ENCODE results near the gene MN1. TPM values are rescaled to one million over a fixed set of nuclear protein-coding genes. Genes with fewer than 3 reads are reported as not detected.

Gene MN1
- total and polyA plus RNA-seq, 2 experiments from 2014 or later, result 1.0 to 6.8 TPM

DNA sequence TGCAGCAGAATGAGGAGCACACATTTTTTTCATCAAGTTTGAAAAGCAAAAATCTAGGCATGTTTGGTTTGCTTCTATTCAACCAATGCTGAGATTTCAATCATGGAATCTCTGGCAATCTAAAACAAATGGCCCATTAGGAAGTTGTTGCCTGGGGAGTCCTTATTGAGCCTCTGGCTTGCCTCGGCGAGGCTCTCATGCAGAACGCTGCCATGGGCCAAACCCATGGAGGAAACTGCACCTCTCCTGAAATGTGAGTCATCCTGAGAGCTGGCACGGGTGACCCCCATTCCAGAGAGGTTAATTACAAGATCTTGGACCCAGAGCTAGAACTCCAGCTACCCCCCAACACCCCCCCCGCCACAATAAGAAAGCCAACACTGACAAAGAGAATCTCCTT is 80.7 kb downstream of the MN1 start:
- H3K9me3 Mint-ChIP-seq, result peaks cover 22% of the 10 kb centered on the region
- peaks cover 99% of the 10 kb centered on the region for H3K79me2 ChIP-seq (replicated peaks; ENCODE audit: insufficient read depth)

More for the DNA sequence above, 80.7 kb downstream of the MN1 start:
- Histone ChIP-seq H3K9me2 (ENCODE audit: insufficient read depth) (no peaks in the 10 kb centered on the region), H2AFZ (no peak overlapping the region), H3K36me3 (ENCODE audit: insufficient read depth) (peaks cover 4% of the 10 kb centered on the region; the same call in 1 of the 2 replicates), H3K4me3 (no peak overlapping the region), H3K4me2 (no peak overlapping the region), H3K27me3 (ENCODE audit: insufficient read depth) (no peaks in the 10 kb centered on the region), H3F3A (replicated peaks; ENCODE audit: low read depth) (peaks cover 4% of the 10 kb centered on the region; the same call in 1 of the 2 replicates), H3K27ac (ENCODE audit: low read depth) (no peak overlapping the region), H4K20me1 (replicated peaks; ENCODE audit: insufficient read depth) (peaks cover 58% of the 10 kb centered on the region), H3K4me1 (ENCODE audit: insufficient read depth) (peaks cover 22% of the 10 kb centered on the region)
- DNase-seq (ENCODE audit: low spot score) (no peak), ATAC-seq (no peak)
- Mint-ChIP-seq H3K4me3 (no peak overlapping the region), H3K4me1 (peaks cover 27% of the 10 kb centered on the region), H3K27me3 (ENCODE audit: insufficient read depth, low read depth, poor library complexity) (peaks cover 8% of the 10 kb centered on the region), H3K27ac (no peak overlapping the region), H3K36me3 (ENCODE audit: low read depth) (peaks cover 48% of the 10 kb centered on the region)
- no peak for TF ChIP-seq STAT1 (IDR thresholded peaks at IDR 0.05; ENCODE audit: unreplicated experiment)
- TF ChIP-seq ZNF331 (CRISPR knock-in tag; IDR thresholded peaks at IDR 0.05; ENCODE audit: low read depth), result no peak
- TF ChIP-seq, protein P1, sequence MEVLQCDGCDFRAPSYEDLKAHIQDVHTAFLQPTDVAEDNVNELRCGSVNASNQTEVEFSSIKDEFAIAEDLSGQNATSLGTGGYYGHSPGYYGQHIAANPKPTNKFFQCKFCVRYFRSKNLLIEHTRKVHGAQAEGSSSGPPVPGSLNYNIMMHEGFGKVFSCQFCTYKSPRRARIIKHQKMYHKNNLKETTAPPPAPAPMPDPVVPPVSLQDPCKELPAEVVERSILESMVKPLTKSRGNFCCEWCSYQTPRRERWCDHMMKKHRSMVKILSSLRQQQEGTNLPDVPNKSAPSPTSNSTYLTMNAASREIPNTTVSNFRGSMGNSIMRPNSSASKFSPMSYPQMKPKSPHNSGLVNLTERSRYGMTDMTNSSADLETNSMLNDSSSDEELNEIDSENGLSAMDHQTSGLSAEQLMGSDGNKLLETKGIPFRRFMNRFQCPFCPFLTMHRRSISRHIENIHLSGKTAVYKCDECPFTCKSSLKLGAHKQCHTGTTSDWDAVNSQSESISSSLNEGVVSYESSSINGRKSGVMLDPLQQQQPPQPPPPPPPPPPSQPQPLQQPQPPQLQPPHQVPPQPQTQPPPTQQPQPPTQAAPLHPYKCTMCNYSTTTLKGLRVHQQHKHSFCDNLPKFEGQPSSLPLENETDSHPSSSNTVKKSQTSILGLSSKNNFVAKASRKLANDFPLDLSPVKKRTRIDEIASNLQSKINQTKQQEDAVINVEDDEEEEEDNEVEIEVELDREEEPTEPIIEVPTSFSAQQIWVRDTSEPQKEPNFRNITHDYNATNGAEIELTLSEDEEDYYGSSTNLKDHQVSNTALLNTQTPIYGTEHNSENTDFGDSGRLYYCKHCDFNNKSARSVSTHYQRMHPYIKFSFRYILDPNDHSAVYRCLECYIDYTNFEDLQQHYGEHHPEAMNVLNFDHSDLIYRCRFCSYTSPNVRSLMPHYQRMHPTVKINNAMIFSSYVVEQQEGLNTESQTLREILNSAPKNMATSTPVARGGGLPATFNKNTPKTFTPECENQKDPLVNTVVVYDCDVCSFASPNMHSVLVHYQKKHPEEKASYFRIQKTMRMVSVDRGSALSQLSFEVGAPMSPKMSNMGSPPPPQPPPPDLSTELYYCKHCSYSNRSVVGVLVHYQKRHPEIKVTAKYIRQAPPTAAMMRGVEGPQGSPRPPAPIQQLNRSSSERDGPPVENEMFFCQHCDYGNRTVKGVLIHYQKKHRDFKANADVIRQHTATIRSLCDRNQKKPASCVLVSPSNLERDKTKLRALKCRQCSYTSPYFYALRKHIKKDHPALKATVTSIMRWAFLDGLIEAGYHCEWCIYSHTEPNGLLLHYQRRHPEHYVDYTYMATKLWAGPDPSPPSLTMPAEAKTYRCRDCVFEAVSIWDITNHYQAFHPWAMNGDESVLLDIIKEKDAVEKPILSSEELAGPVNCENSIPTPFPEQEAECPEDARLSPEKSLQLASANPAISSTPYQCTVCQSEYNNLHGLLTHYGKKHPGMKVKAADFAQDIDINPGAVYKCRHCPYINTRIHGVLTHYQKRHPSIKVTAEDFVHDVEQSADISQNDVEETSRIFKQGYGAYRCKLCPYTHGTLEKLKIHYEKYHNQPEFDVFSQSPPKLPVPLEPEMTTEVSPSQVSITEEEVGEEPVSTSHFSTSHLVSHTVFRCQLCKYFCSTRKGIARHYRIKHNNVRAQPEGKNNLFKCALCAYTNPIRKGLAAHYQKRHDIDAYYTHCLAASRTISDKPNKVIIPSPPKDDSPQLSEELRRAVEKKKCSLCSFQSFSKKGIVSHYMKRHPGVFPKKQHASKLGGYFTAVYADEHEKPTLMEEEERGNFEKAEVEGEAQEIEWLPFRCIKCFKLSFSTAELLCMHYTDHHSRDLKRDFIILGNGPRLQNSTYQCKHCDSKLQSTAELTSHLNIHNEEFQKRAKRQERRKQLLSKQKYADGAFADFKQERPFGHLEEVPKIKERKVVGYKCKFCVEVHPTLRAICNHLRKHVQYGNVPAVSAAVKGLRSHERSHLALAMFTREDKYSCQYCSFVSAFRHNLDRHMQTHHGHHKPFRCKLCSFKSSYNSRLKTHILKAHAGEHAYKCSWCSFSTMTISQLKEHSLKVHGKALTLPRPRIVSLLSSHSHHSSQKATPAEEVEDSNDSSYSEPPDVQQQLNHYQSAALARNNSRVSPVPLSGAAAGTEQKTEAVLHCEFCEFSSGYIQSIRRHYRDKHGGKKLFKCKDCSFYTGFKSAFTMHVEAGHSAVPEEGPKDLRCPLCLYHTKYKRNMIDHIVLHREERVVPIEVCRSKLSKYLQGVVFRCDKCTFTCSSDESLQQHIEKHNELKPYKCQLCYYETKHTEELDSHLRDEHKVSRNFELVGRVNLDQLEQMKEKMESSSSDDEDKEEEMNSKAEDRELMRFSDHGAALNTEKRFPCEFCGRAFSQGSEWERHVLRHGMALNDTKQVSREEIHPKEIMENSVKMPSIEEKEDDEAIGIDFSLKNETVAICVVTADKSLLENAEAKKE (CRISPR knock-in tag; IDR thresholded peaks at IDR 0.05), result no peak
- TF ChIP-seq NANOG (IDR thresholded peaks at IDR 0.05; ENCODE audit: borderline replicate concordance), result no peak
- no peak for TF ChIP-seq ZNF114 (CRISPR knock-in tag; IDR thresholded peaks at IDR 0.05)
- TF ChIP-seq EZH2phosphoT487 (IDR thresholded peaks at IDR 0.05; ENCODE audit: unreplicated experiment), result no peak
- no peak for TF ChIP-seq CTCF (conservative IDR thresholded peaks at IDR 0.05; ENCODE audit: low read depth in 2 of 2)
- TF ChIP-seq POLR2AphosphoS5 (IDR thresholded peaks at IDR 0.05; ENCODE audit: low read depth), result no peak
- TF ChIP-seq CREB1 (CRISPR knock-in tag; IDR thresholded peaks at IDR 0.05; ENCODE audit: low read depth), result no peak
- no peak for TF ChIP-seq REST (IDR thresholded peaks at IDR 0.05; ENCODE audit: unreplicated experiment)
- no peak for TF ChIP-seq JUNB (IDR thresholded peaks at IDR 0.05; ENCODE audit: unreplicated experiment)
- TF ChIP-seq EZH2 (IDR thresholded peaks at IDR 0.05; ENCODE audit: low read depth, unreplicated experiment), result no peak
- no peak for TF ChIP-seq ETS1 (IDR thresholded peaks at IDR 0.05)
